ENCODE measurements around the gene TAMALIN. TPM values are rescaled to one million over a fixed set of nuclear protein-coding genes. Genes with fewer than 3 reads are reported as not detected.

The TAMALIN gene
- polyA plus RNA-seq, 2 donors = 6.1 to 7.4 TPM

- WGBS, 2 donors = 88 to 90% methylated on average over 14 of the region's 14 CpGs
- Histone ChIP-seq H3K4me1 (ENCODE audit: control insufficient read depth in 2 of 2, insufficient read depth in 2 of 2, low read length in 1 of 2) (no peaks in the 10 kb centered on the region), H3K9me3 (ENCODE audit: control insufficient read depth in 2 of 2, insufficient read depth in 1 of 2, low read depth in 1 of 2, low read length in 1 of 2) (no peaks in the 10 kb centered on the region), H3K4me3 (ENCODE audit: low read depth in 1 of 2, low read length in 2 of 2) (no peak overlapping the region), H3K27me3 (ENCODE audit: control insufficient read depth in 1 of 2, insufficient read depth in 2 of 2, low read length in 2 of 2) (no peaks in the 10 kb centered on the region), H3K36me3 (ENCODE audit: control insufficient read depth in 2 of 2, insufficient read depth in 2 of 2, low read length in 1 of 2) (peaks cover 0 to 9% of the 10 kb centered on the region in 2 donors), H3K27ac (ENCODE audit: low read depth in 2 of 2, low read length in 1 of 2) (no peak overlapping the region)
Observed at GRCh38 chr12:52057638-52058576, 51.2 kb downstream of the TAMALIN start.

DNA sequence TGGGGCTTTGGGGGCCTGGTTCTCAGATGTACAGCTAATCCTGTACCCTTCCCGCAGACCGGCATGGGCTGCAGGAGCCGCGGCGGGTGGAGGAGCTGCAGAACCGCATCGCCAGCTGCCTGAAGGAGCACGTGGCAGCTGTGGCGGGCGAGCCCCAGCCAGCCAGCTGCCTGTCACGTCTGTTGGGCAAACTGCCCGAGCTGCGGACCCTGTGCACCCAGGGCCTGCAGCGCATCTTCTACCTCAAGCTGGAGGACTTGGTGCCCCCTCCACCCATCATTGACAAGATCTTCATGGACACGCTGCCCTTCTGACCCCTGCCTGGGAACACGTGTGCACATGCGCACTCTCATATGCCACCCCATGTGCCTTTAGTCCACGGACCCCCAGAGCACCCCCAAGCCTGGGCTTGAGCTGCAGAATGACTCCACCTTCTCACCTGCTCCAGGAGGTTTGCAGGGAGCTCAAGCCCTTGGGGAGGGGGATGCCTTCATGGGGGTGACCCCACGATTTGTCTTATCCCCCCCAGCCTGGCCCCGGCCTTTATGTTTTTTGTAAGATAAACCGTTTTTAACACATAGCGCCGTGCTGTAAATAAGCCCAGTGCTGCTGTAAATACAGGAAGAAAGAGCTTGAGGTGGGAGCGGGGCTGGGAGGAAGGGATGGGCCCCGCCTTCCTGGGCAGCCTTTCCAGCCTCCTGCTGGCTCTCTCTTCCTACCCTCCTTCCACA lies 52.0 kb downstream of the TAMALIN start:
- Histone ChIP-seq H3K4me3 (ENCODE audit: low read depth in 1 of 2, low read length in 2 of 2) (no peak overlapping the region), H3K9me3 (ENCODE audit: control insufficient read depth in 2 of 2, insufficient read depth in 1 of 2, low read depth in 1 of 2, low read length in 1 of 2) (no peaks in the 10 kb centered on the region), H3K27ac (ENCODE audit: low read depth in 2 of 2, low read length in 1 of 2) (no peak overlapping the region), H3K27me3 (ENCODE audit: control insufficient read depth in 1 of 2, insufficient read depth in 2 of 2, low read length in 2 of 2) (no peaks in the 10 kb centered on the region), H3K4me1 (ENCODE audit: control insufficient read depth in 2 of 2, insufficient read depth in 2 of 2, low read length in 1 of 2) (no peaks in the 10 kb centered on the region), H3K36me3 (ENCODE audit: control insufficient read depth in 2 of 2, insufficient read depth in 2 of 2, low read length in 1 of 2) (peaks cover 0 to 9% of the 10 kb centered on the region in 2 donors)
- WGBS, 2 donors = 71 to 80% methylated on average over 16 to 25 of the region's 25 CpGs

- 73 to 78% methylated on average over 12 of the region's 12 CpGs for WGBS, 2 donors
- no peaks in the 10 kb centered on the region for H3K27me3 ChIP-seq (ENCODE audit: control insufficient read depth in 1 of 2, insufficient read depth in 2 of 2, low read length in 2 of 2)
- H3K9me3 ChIP-seq (ENCODE audit: control insufficient read depth in 2 of 2, insufficient read depth in 1 of 2, low read depth in 1 of 2, low read length in 1 of 2) = no peaks in the 10 kb centered on the region
- H3K36me3 ChIP-seq (ENCODE audit: control insufficient read depth in 2 of 2, insufficient read depth in 2 of 2, low read length in 1 of 2) = peaks cover 0 to 9% of the 10 kb centered on the region in 2 donors
- no peak overlapping the region for H3K4me3 ChIP-seq (ENCODE audit: low read depth in 1 of 2, low read length in 2 of 2)
- no peak overlapping the region for H3K27ac ChIP-seq (ENCODE audit: low read depth in 2 of 2, low read length in 1 of 2)
- H3K4me1 ChIP-seq (ENCODE audit: control insufficient read depth in 2 of 2, insufficient read depth in 2 of 2, low read length in 1 of 2) = peaks cover 0 to 3% of the 10 kb centered on the region in 2 donors
Observed at GRCh38 chr12:52059582-52060497, 53.1 kb downstream of the TAMALIN start.

DNA sequence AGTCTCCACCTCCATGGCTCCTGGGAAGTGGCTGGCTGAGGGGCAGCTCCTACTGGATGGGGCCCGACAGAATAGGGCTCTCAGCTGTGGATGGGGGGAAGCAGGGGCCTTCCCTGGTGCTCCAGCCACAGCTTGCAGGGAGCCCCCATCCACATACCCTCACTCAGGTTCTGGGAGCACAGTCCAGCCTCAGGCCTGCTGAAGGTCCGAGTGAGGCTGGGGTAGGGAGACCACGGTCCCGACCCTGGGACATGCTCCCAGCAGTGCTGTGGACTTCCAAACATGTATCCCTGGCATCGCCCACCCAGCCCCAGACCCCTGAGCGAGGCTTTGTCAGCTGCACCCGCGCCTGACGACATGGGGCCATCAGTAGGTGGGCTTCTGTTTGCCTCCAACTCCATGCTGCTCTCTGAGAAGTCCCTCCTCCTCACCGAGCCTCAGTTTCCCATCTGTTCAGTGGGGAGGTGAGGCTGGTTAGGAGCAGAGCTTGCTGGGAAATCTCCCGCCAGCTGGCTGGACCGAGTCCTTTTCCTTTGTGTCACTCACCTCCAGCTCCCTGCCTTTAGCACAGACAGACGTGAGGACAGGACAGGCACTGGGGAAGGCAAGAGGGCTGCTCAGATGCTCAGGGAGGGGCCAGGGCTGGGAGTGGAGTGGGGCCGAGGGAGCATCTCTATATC lies 53.9 kb downstream of the TAMALIN start:
- Histone ChIP-seq H3K4me3 (ENCODE audit: low read depth in 1 of 2, low read length in 2 of 2) (no peak overlapping the region), H3K9me3 (ENCODE audit: control insufficient read depth in 2 of 2, insufficient read depth in 1 of 2, low read depth in 1 of 2, low read length in 1 of 2) (no peaks in the 10 kb centered on the region), H3K27ac (ENCODE audit: low read depth in 2 of 2, low read length in 1 of 2) (no peak overlapping the region), H3K27me3 (ENCODE audit: control insufficient read depth in 1 of 2, insufficient read depth in 2 of 2, low read length in 2 of 2) (no peaks in the 10 kb centered on the region), H3K36me3 (ENCODE audit: control insufficient read depth in 2 of 2, insufficient read depth in 2 of 2, low read length in 1 of 2) (peaks cover 0 to 9% of the 10 kb centered on the region in 2 donors), H3K4me1 (ENCODE audit: control insufficient read depth in 2 of 2, insufficient read depth in 2 of 2, low read length in 1 of 2) (peaks cover 0 to 3% of the 10 kb centered on the region in 2 donors)
- 77 to 82% methylated on average over 14 of the region's 14 CpGs for WGBS, 2 donors

- no peaks in the 10 kb centered on the region for H3K27me3 ChIP-seq (ENCODE audit: control insufficient read depth in 1 of 2, insufficient read depth in 2 of 2, low read length in 2 of 2)
- no peak overlapping the region for H3K27ac ChIP-seq (ENCODE audit: low read depth in 2 of 2, low read length in 1 of 2)
- 62 to 66% methylated on average over 12 of the region's 12 CpGs for WGBS, 2 donors
- no peaks in the 10 kb centered on the region for H3K9me3 ChIP-seq (ENCODE audit: control insufficient read depth in 2 of 2, insufficient read depth in 1 of 2, low read depth in 1 of 2, low read length in 1 of 2)
- peaks cover 0 to 3% of the 10 kb centered on the region in 2 donors for H3K4me1 ChIP-seq (ENCODE audit: control insufficient read depth in 2 of 2, insufficient read depth in 2 of 2, low read length in 1 of 2)
- H3K36me3 ChIP-seq (ENCODE audit: control insufficient read depth in 2 of 2, insufficient read depth in 2 of 2, low read length in 1 of 2) = peaks cover 0 to 7% of the 10 kb centered on the region in 2 donors
- no peak overlapping the region for H3K4me3 ChIP-seq (ENCODE audit: low read depth in 1 of 2, low read length in 2 of 2)
Observed at GRCh38 chr12:52061470-52062166, 54.9 kb downstream of the TAMALIN start.

DNA sequence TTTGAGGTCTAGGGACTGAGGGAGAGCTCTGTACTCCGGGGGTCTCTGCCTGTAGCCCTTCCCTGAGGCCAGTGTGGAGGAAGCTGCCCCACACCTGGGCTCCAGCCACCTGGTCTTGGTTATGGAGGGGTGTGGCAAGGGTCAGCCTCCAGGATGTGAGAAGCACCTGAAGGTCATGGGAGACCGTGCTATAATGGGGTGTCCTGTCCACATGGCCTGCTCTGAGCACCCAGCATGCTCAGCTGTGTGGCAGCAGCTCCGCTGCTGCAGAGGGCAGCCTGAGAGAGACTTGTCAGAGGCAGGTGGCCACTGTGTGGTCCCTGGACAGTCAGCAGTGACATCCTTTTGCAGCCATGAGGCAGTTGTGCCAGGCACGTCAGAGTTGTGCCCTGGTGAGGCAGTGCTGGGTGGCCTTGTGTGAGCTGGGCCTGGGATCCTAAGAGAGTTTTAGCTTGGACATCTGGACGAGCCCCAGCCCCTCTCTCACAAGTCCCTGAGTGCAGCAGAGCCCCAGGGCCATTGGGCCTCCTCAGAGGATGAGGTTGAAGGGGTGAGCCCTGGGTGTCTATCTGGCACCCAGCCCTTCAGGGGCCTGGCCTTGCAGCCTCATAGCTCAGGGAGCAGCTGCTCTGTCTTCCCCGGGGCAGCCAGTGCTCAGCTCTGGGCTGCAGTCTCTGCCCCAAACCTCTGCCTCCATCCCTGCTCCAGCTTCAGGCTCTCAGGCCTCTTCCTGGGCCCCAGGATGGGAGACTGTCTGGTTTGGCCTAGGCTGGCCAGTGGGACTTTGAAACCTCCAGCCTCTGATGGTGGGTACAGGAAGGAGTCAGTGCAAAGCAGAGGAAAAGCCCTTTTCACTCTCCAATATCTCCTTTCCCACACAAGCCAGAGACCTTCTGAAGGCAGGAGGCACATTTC lies 55.7 kb downstream of the TAMALIN start:
- Histone ChIP-seq H3K4me1 (ENCODE audit: control insufficient read depth in 2 of 2, insufficient read depth in 2 of 2, low read length in 1 of 2) (peaks cover 0 to 3% of the 10 kb centered on the region in 2 donors), H3K4me3 (ENCODE audit: low read depth in 1 of 2, low read length in 2 of 2) (no peak overlapping the region), H3K27me3 (ENCODE audit: control insufficient read depth in 1 of 2, insufficient read depth in 2 of 2, low read length in 2 of 2) (no peaks in the 10 kb centered on the region), H3K9me3 (ENCODE audit: control insufficient read depth in 2 of 2, insufficient read depth in 1 of 2, low read depth in 1 of 2, low read length in 1 of 2) (no peaks in the 10 kb centered on the region), H3K36me3 (ENCODE audit: control insufficient read depth in 2 of 2, insufficient read depth in 2 of 2, low read length in 1 of 2) (peaks cover 0 to 4% of the 10 kb centered on the region in 2 donors), H3K27ac (ENCODE audit: low read depth in 2 of 2, low read length in 1 of 2) (no peak overlapping the region)
- 73 to 78% methylated on average over 6 of the region's 6 CpGs for WGBS, 2 donors

DNA sequence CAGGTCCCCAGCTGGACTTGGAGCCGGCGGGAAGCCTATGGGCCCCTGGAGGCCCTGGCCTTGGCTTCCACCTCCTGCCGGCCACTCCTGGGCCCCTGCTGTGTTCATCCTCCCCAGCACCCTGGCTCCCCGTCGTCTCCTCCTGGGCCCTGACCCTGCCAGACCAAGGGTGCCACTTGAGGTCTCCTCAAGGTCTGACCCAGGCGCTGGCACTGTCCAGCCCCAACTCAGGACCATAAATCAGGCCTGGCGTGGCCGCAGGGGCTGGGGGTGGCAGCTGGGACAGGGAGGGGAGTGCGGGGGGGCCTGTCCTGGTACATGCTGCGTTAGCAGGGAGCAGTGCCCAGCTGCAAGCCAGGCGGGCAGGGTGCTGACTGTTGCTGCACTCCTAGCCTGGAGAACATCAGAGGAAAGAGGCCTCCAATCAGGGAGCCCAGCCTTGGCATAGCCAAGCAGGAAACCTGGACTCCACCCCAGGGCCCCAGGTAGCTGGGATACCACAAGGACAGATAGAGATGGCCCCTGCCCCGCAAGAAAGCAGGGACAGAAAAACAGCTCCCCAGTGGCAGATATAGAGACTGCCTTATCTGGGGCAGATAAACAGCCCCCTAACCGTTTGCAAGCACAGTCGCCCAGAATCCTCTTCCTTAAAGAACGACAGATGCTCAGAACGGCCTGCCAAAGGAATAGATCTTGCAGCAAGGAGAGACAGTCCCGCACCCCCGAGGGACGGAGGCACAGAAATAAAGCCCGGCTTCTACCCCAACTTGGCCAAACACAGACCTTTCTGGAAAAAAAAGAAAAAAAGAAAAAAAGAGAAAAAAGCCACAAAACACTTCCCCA lies 56.6 kb downstream of the TAMALIN start:
- WGBS, 2 donors = 77 to 81% methylated on average over 20 of the region's 20 CpGs
- Histone ChIP-seq H3K36me3 (ENCODE audit: control insufficient read depth in 2 of 2, insufficient read depth in 2 of 2, low read length in 1 of 2) (peaks cover 0 to 4% of the 10 kb centered on the region in 2 donors), H3K27ac (ENCODE audit: low read depth in 2 of 2, low read length in 1 of 2) (peak overlapping the region in 1 of 2 donors; percentile 37), H3K27me3 (ENCODE audit: control insufficient read depth in 1 of 2, insufficient read depth in 2 of 2, low read length in 2 of 2) (no peaks in the 10 kb centered on the region), H3K4me1 (ENCODE audit: control insufficient read depth in 2 of 2, insufficient read depth in 2 of 2, low read length in 1 of 2) (peaks cover 0 to 3% of the 10 kb centered on the region in 2 donors), H3K4me3 (ENCODE audit: low read depth in 1 of 2, low read length in 2 of 2) (no peak overlapping the region), H3K9me3 (ENCODE audit: control insufficient read depth in 2 of 2, insufficient read depth in 1 of 2, low read depth in 1 of 2, low read length in 1 of 2) (no peaks in the 10 kb centered on the region)
